Putamen (tissue), 1 donor: ENCODE results near the gene TAPT1.

Experiments
- DNase-seq: peaks from one replicate; pipeline ENCODE4 v3.0.0-alpha.2; 2016; ENCODE audit warnings: low spot score

Gene TAPT1

GRCh38 chr4:16133406-16133805 lies 92.9 kb downstream of the TAPT1 start:
- no peak for DNase-seq

- DNase-seq: no peak
These were observed 95.0 kb downstream of the TAPT1 start for GRCh38 chr4:16131293-16131692.

- DNase-seq: no peak
These were observed 96.9 kb downstream of the TAPT1 start for GRCh38 chr4:16129336-16129735.

- no peak for DNase-seq
These were observed 99.6 kb downstream of the TAPT1 start for GRCh38 chr4:16126714-16127113.

GRCh38 chr4:16125571-16126445 lies 100.5 kb downstream of the TAPT1 start:
- no peak for DNase-seq

- no peak for DNase-seq
These were observed 102.0 kb downstream of the TAPT1 start for GRCh38 chr4:16124232-16124631.

GRCh38 chr4:16123356-16124084 lies 102.8 kb downstream of the TAPT1 start:
- DNase-seq: no peak

- DNase-seq: no peak
These were observed 103.5 kb downstream of the TAPT1 start for GRCh38 chr4:16122784-16123183.

- no peak for DNase-seq
These were observed 104.0 kb downstream of the TAPT1 start for GRCh38 chr4:16122308-16122711.

- no peak for DNase-seq
These were observed 105.6 kb downstream of the TAPT1 start for GRCh38 chr4:16120720-16121119.

- no peak for DNase-seq
These were observed 106.3 kb downstream of the TAPT1 start for GRCh38 chr4:16119981-16120380.

- DNase-seq: peak; percentile 26
These were observed 108.2 kb downstream of the TAPT1 start for GRCh38 chr4:16118090-16118489.

GRCh38 chr4:16117164-16117563 lies 109.1 kb downstream of the TAPT1 start:
- no peak for DNase-seq

- DNase-seq: no peak
These were observed 109.7 kb downstream of the TAPT1 start for GRCh38 chr4:16116493-16116990.

- DNase-seq: no peak
These were observed 110.3 kb downstream of the TAPT1 start for GRCh38 chr4:16116019-16116418.

- no peak for DNase-seq
These were observed 111.7 kb downstream of the TAPT1 start for GRCh38 chr4:16114546-16114945.

GRCh38 chr4:16113741-16114140 lies 112.5 kb downstream of the TAPT1 start:
- DNase-seq: no peak

GRCh38 chr4:16111533-16111932 lies 114.7 kb downstream of the TAPT1 start:
- DNase-seq: no peak

- no peak for DNase-seq
These were observed 115.5 kb downstream of the TAPT1 start for GRCh38 chr4:16110661-16111290.
